Keratinocyte (primary cell): Measurements from ENCODE around the gene AFF2. TPM values are rescaled to one million over a fixed set of nuclear protein-coding genes. Genes with fewer than 3 reads are reported as not detected.

ENCODE experiments used
- DNase-seq: peaks from one replicate; pipeline ENCODE4 v3.0.0-alpha.2; 2011; ENCODE audit warnings: low read depth, missing footprints, low spot score
- FAIRE-seq: peaks from 2 replicates; lab custom pipeline; 2011; peaks lifted over from hg19 to GRCh38; lab: Jason Lieb, UNC
- H2AFZ ChIP-seq: 2 replicates; pipeline ENCODE4 v1.6.0; 2012; ENCODE audit warnings: low read length, control low read depth, inconsistent platforms; ENCODE audit not compliant: control insufficient read depth
- H3K27ac ChIP-seq: 2 replicates; pipeline ENCODE4 v1.5.1; 2011; ENCODE audit warnings: low read length; ENCODE audit not compliant: control insufficient read depth, insufficient read depth
- H3K27me3 ChIP-seq: 3 replicates; pipeline ENCODE4 v1.6.0; 2011; ENCODE audit warnings: low read length; ENCODE audit not compliant: control insufficient read depth, insufficient read depth; ENCODE audit errors: extremely low read depth
- H3K36me3 ChIP-seq, 2 experiments: 2 replicates in 1 of 2; 3 replicates in 1 of 2; pipeline ENCODE4 v1.5.1; 2011; ENCODE audit warnings: low read length in 2 of 2, mild to moderate bottlenecking in 1 of 2; ENCODE audit not compliant: control insufficient read depth in 2 of 2, insufficient read depth in 2 of 2; ENCODE audit errors: extremely low read depth in 1 of 2
- H3K4me1 ChIP-seq: 3 replicates; pipeline ENCODE4 v1.5.1; 2011; ENCODE audit warnings: low read length; ENCODE audit not compliant: control insufficient read depth, insufficient read depth; ENCODE audit errors: extremely low read depth
- H3K4me2 ChIP-seq: 3 replicates; pipeline ENCODE4 v1.6.0; 2011; ENCODE audit warnings: low read depth, low read length; ENCODE audit not compliant: control insufficient read depth, insufficient read depth; ENCODE audit errors: extremely low read depth
- H3K4me3 ChIP-seq, 3 experiments: fragments of 200-600 bp in 1 of 3; sonication (generic) in 1 of 3; 2 replicates in 2 of 3; 3 replicates in 1 of 3; pipeline ENCODE4 v1.5.1; 2011 to 2016; ENCODE audit warnings: low read length in 3 of 3, mild to moderate bottlenecking in 3 of 3, control low read depth in 2 of 3, inconsistent platforms in 1 of 3, low read depth in 1 of 3, mixed read lengths in 1 of 3, mixed run types in 1 of 3, moderate library complexity in 1 of 3; ENCODE audit not compliant: control insufficient read depth in 2 of 3, insufficient read depth in 2 of 3; ENCODE audit errors: extremely low read depth in 1 of 3
- H3K79me2 ChIP-seq: 2 replicates; pipeline ENCODE4 v1.6.0; 2012; ENCODE audit warnings: low read length; ENCODE audit not compliant: control insufficient read depth, insufficient read depth
- H3K9ac ChIP-seq: 3 replicates; pipeline ENCODE4 v1.6.0; 2011; ENCODE audit warnings: low read length; ENCODE audit not compliant: control insufficient read depth, insufficient read depth; ENCODE audit errors: extremely low read depth
- H3K9me1 ChIP-seq: 3 replicates; pipeline ENCODE4 v1.6.0; 2011; ENCODE audit warnings: low read length; ENCODE audit not compliant: control insufficient read depth, insufficient read depth; ENCODE audit errors: extremely low read depth
- H3K9me3 ChIP-seq: 2 replicates; pipeline ENCODE4 v1.5.1; 2012; ENCODE audit warnings: low read depth, low read length; ENCODE audit not compliant: control insufficient read depth
- H4K20me1 ChIP-seq: 3 replicates; pipeline ENCODE4 v1.6.0; 2011; ENCODE audit warnings: low read length; ENCODE audit not compliant: control insufficient read depth, insufficient read depth; ENCODE audit errors: extremely low read depth
- CTCF ChIP-seq, 3 experiments: IDR thresholded peaks in 1 of 3; conservative IDR thresholded peaks in 1 of 3; optimal IDR thresholded peaks in 1 of 3; 2 replicates in 2 of 3; 3 replicates in 1 of 3; pipeline versions ENCODE3 to v1.5.1; 2011; ENCODE audit warnings: low read length in 3 of 3, mild to moderate bottlenecking in 3 of 3, moderate library complexity in 2 of 3, control low read depth in 1 of 3, inconsistent platforms in 1 of 3; ENCODE audit not compliant: insufficient read depth in 2 of 3; ENCODE audit errors: extremely low read depth in 1 of 3
- EZH2 ChIP-seq: IDR thresholded peaks from one replicate; pipeline ENCODE4 v1.6.1; 2012; ENCODE audit warnings: inconsistent platforms, mild to moderate bottlenecking, low read length, moderate library complexity
- dilution Hi-C: fragments of 300-500 bp; cut with MboI; formaldehyde crosslinking; loops from one replicate; pipeline ENCODE4 v1.7.0; 2020; ENCODE audit warnings: low sequenced_read_pairs; ENCODE audit not compliant: extremely low pct_ligation_motif_present
- polyA plus RNA-seq, 5 experiments: library from polyadenylated mRNA; depleted of rRNA in 3 of 5; stranded (reverse) in 3 of 5; stranded (forward) in 1 of 5; unstranded in 1 of 5; fragments of >200 nt; gene quantifications; 1 replicate in 1 of 5; 2 replicates in 3 of 5; 3 replicates in 1 of 5; pipeline versions ENCODE4 v1.2.1 to v1.2.3, GENCODE V29; 2011 to 2012; ENCODE audit warnings: missing spikeins in 2 of 5, low read depth in 1 of 5, low replicate concordance in 1 of 5

Gene AFF2
- polyA plus RNA-seq, 1 donor (not counting 4 experiments of a cell fraction or from before 2014, with no cell fraction given), result 0.01 TPM

DNA sequence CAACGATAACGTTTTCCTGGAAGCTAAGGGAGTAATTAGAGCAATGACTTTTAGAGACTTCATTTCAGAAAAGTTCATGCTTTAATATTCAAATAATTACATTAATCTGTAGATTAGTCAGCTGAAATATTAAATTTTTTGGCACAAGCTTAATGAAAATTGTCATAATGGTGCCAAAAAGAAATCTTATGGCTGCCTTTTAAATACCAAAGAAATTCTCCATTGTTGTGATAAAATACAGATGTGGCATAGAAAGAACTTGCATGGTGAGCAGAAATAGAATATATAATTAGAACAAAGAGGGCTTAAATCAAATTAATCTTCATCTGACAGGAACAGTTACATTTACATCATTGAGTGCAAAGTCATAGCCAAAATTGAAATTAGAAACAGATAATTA lies 263.5 kb downstream of the AFF2 start:
- H2AFZ ChIP-seq, result no peak overlapping the region
- FAIRE-seq, result no peak
- H3K9me1 ChIP-seq, result no peaks in the 10 kb centered on the region
- no peaks in the 10 kb centered on the region for H3K9me3 ChIP-seq
- H4K20me1 ChIP-seq, result no peaks in the 10 kb centered on the region
- no peak overlapping the region for H3K9ac ChIP-seq
- TF ChIP-seq CTCF (optimal IDR thresholded peaks at IDR 0.05 in 1 of 3, IDR thresholded peaks at IDR 0.05 in 1 of 3, conservative IDR thresholded peaks at IDR 0.05 in 1 of 3; ENCODE audit: extremely low read depth in 1 of 3, insufficient read depth in 2 of 3, low read length in 3 of 3) (no peak), EZH2 (no peak)
- H3K79me2 ChIP-seq, result no peaks in the 10 kb centered on the region
- no peak overlapping the region for H3K4me3 ChIP-seq
- no peaks in the 10 kb centered on the region for H3K27me3 ChIP-seq
- DNase-seq, result no peak
- dilution Hi-C loops, result no loop called here
- H3K36me3 ChIP-seq, result no peaks in the 10 kb centered on the region
- no peak overlapping the region for H3K27ac ChIP-seq
- H3K4me1 ChIP-seq, result no peaks in the 10 kb centered on the region
- no peak overlapping the region for H3K4me2 ChIP-seq

GRCh38 chrX:148768296-148768695 lies 267.9 kb downstream of the AFF2 start:
- no peak overlapping the region for H3K27ac ChIP-seq
- H3K9ac ChIP-seq, result no peak overlapping the region
- TF ChIP-seq EZH2, result no peak
- TF ChIP-seq CTCF (optimal IDR thresholded peaks at IDR 0.05 in 1 of 3, IDR thresholded peaks at IDR 0.05 in 1 of 3, conservative IDR thresholded peaks at IDR 0.05 in 1 of 3; ENCODE audit: extremely low read depth in 1 of 3, insufficient read depth in 2 of 3, low read length in 3 of 3), result no peak
- no peak overlapping the region for H2AFZ ChIP-seq
- no peak overlapping the region for H3K4me2 ChIP-seq
- H3K4me3 ChIP-seq, result no peak overlapping the region
- DNase-seq (no peak), FAIRE-seq (no peak)
- no peaks in the 10 kb centered on the region for H3K9me1 ChIP-seq
- no peaks in the 10 kb centered on the region for H3K9me3 ChIP-seq
- no peaks in the 10 kb centered on the region for H3K4me1 ChIP-seq
- no peaks in the 10 kb centered on the region for H3K79me2 ChIP-seq
- dilution Hi-C loops, result no loop called here
- no peaks in the 10 kb centered on the region for H3K27me3 ChIP-seq
- H4K20me1 ChIP-seq, result no peaks in the 10 kb centered on the region
- no peaks in the 10 kb centered on the region for H3K36me3 ChIP-seq
